Colonic mucosa (tissue), 4 donors: ENCODE results near the gene CCNB2. TPM values are rescaled to one million over a fixed set of nuclear protein-coding genes. Genes with fewer than 3 reads are reported as not detected.

Experiments
- DNase-seq: peaks from one replicate; pipeline ENCODE4 v3.0.0-alpha.2; 2020
- H3K27ac ChIP-seq: fragments of 200-600 bp; one replicate; pipeline ENCODE4 v1.8.0; 2021
- H3K27me3 ChIP-seq: fragments of 200-600 bp; one replicate; pipeline ENCODE4 v1.8.0; 2021
- H3K36me3 ChIP-seq: fragments of 200-600 bp; one replicate; pipeline ENCODE4 v1.8.0; 2021
- H3K4me1 ChIP-seq: fragments of 200-600 bp; one replicate; pipeline ENCODE4 v1.8.0; 2021; ENCODE audit warnings: mild to moderate bottlenecking
- H3K4me3 ChIP-seq: fragments of 200-600 bp; one replicate; pipeline ENCODE4 v1.8.0; 2021
- H3K9ac ChIP-seq, 2 donors: one replicate each; pipeline ENCODE4 v1.7.0; 2013; ENCODE audit warnings: control low read depth in 2 of 2, low read depth in 2 of 2, low read length in 2 of 2
- H3K9me3 ChIP-seq: fragments of 200-600 bp; one replicate; pipeline ENCODE4 v1.8.0; 2021
- intact Hi-C: fragments of 100-400 bp; cut with DNase I; formaldehyde crosslinking; loops from one replicate; pipeline ENCODE4 v1.14.1; 2022
- total RNA-seq, 2 donors: library from RNA; stranded (reverse); fragmentation: NEBNext Ultra II Directional in 1 of 2; extraction: Animal tissue kit (Norgen Biotek cat#: 25700) in 1 of 2; gene quantifications; one replicate each; pipeline ENCODE4 v1.2.1, GENCODE V29; 2021
- TF ChIP-seq, protein P1 (sequence below): fragments of 200-600 bp; IDR thresholded peaks from one replicate; pipeline ENCODE4 v1.8.0; 2022; ENCODE audit warnings: antibody characterized with exemption, mild to moderate bottlenecking
- donor health status: healthy.
- donor health status: DM: no; HTN: no; CAD: no.
- donor health status: DM: no; HTN: no; CAD: no.

CCNB2 gene
- total RNA-seq, 2 donors from 2014 or later: 22.7 to 64.0 TPM

DNA sequence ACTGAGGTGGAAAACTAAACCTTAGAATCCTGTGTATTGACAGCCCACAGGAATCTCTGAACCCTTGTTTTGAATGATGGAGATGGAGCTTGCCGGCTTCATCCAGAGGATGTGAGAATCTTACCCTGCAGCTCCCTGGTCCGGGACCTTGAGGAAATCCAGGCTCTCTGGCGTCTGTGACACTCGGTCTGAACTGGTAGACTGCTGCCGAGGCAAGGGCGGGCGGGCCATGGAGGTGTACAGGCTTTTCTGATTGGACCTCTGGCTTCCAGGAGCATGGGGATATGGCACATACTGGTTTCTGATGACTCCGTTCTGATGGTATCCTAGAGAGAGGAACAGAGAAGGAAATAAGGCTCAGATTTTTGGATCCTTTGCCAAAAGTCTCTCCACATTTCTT is 48.5 kb downstream of the CCNB2 start:
- no peak overlapping the region for H3K9ac ChIP-seq
- H3K27ac ChIP-seq: no peak overlapping the region
- no peaks in the 10 kb centered on the region for H3K27me3 ChIP-seq
- TF ChIP-seq, protein P1, sequence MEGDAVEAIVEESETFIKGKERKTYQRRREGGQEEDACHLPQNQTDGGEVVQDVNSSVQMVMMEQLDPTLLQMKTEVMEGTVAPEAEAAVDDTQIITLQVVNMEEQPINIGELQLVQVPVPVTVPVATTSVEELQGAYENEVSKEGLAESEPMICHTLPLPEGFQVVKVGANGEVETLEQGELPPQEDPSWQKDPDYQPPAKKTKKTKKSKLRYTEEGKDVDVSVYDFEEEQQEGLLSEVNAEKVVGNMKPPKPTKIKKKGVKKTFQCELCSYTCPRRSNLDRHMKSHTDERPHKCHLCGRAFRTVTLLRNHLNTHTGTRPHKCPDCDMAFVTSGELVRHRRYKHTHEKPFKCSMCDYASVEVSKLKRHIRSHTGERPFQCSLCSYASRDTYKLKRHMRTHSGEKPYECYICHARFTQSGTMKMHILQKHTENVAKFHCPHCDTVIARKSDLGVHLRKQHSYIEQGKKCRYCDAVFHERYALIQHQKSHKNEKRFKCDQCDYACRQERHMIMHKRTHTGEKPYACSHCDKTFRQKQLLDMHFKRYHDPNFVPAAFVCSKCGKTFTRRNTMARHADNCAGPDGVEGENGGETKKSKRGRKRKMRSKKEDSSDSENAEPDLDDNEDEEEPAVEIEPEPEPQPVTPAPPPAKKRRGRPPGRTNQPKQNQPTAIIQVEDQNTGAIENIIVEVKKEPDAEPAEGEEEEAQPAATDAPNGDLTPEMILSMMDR: no peak
- intact Hi-C loops: loop anchor here (10.0 kb wide), 1 partner anchor 69 kb away; no protein-coding TSS in a partner anchor
- no peaks in the 10 kb centered on the region for H3K4me1 ChIP-seq
- no peaks in the 10 kb centered on the region for H3K9me3 ChIP-seq
- DNase-seq: no peak
- no peak overlapping the region for H3K4me3 ChIP-seq
- peaks cover 4% of the 10 kb centered on the region for H3K36me3 ChIP-seq

DNA sequence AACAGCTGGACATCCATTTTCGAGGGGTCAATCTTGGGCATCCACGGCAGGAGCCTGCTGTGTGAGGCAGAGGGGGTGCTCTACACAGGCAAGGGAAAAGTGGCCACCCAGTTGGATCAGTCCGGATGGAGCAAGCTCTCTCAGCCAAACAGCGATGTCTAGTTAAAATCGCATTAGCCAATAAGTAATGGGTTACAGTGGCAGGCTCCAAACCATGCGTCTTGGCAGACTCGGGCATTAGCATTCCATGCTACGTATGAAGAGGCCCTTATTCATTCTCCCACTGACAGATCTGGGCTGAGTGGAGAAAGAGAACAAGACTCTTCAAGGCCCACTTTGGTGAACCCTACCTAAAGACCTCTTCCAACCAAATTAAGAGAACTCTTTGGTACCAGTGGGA is 49.3 kb downstream of the CCNB2 start:
- H3K4me1 ChIP-seq: no peaks in the 10 kb centered on the region
- H3K27ac ChIP-seq: no peak overlapping the region
- H3K9me3 ChIP-seq: no peaks in the 10 kb centered on the region
- H3K4me3 ChIP-seq: no peak overlapping the region
- no peak overlapping the region for H3K9ac ChIP-seq
- intact Hi-C loops: loop anchor here (10.0 kb wide), 1 partner anchor 69 kb away; no protein-coding TSS in a partner anchor
- no peaks in the 10 kb centered on the region for H3K27me3 ChIP-seq
- peaks cover 5% of the 10 kb centered on the region for H3K36me3 ChIP-seq
- DNase-seq: no peak
- TF ChIP-seq, protein P1: no peak

DNA sequence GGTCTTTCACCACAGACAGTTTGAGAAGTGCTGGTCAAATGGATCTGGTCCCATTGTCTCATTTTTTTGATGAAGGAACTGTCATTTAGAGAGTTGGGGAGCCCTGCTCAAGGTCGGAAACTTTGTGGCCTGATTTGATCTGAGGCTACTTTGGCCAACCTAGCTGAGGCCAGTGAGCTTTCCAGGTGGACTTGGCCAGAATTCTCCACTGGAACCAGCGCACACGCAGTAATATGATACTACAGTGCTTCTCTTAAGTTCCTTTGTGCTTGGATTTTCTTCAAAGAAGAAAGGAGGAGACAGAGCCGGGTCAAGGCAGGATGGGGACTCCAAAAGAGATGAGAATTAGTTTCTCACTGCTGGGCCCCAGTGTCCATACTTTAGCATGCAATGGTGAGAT is 50.5 kb downstream of the CCNB2 start:
- H3K9ac ChIP-seq: no peak overlapping the region
- no peak overlapping the region for H3K27ac ChIP-seq
- intact Hi-C loops: loop anchor here (10.0 kb wide), 1 partner anchor 71 kb away; no protein-coding TSS in a partner anchor
- TF ChIP-seq, protein P1: no peak
- DNase-seq: no peak
- H3K9me3 ChIP-seq: no peaks in the 10 kb centered on the region
- no peak overlapping the region for H3K4me3 ChIP-seq
- H3K36me3 ChIP-seq: peaks cover 7% of the 10 kb centered on the region
- no peaks in the 10 kb centered on the region for H3K27me3 ChIP-seq
- no peaks in the 10 kb centered on the region for H3K4me1 ChIP-seq

DNA sequence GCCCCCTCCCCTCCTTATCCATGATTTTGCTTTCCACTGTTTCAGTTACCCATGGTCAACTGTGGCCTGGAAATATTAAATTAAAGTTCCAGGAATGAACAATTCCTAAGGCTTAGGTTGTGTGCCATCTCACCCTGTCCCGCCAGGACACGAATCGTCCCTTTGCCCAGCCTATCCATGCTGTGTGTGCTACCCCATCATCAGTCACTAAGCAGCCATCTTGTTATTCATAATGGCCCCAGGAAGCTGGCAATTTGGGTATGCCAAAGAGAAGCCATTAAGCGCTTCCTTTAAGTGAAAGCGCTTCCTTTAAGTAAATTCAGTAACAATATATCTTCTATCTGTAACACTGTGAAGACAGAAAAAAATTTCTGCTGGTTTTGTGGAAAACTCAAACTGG is 52.5 kb downstream of the CCNB2 start:
- H3K9ac ChIP-seq: no peak overlapping the region
- TF ChIP-seq, protein P1: no peak
- H3K36me3 ChIP-seq: peaks cover 7% of the 10 kb centered on the region
- no peaks in the 10 kb centered on the region for H3K4me1 ChIP-seq
- H3K27ac ChIP-seq: no peak overlapping the region
- no peak for DNase-seq
- H3K27me3 ChIP-seq: no peaks in the 10 kb centered on the region
- intact Hi-C loops: loop anchor here (10.0 kb wide), 1 partner anchor 73 kb away; no protein-coding TSS in a partner anchor
- H3K9me3 ChIP-seq: no peaks in the 10 kb centered on the region
- no peak overlapping the region for H3K4me3 ChIP-seq

DNA sequence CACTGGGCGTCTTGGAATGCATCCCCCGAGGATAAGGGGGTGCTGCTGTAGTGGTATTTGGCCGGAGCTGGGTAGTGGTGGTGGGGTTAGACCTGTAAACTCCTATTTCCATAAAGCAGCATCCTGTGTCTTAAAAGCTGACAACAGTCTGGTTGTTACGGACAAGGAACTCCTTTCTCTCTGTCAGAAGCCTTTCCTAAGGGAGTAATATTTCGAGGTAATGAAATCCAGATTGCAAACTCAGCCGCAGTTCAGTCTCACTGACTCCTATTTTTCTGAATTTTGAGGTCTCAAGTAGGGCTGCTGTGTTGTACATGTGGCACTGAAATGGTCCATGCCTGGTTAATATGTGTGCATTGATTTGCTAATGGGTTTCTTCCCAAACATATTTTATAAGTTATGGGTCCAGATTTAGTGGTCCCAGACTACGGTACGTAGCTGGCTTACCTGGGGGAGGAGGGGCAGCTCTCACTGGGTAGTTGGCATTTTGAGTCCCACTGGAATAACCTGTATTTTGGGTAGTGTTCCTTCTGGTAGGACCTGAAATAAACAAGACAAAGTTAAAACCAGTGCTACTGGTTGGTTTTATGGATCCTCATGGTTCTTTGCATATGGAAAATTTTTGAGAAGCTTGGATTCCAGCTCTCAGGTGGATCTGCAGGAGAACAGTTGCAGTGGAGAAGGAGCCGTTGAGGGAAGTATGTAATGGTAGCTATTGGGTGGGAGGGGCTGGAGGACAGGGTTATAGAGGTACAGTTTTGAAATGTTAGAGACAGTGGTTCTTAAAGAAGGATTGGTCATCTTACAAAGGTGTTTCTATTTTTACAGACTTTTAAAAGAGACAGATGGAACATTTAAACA is 53.1 kb downstream of the CCNB2 start:
- H3K36me3 ChIP-seq: peaks cover 7% of the 10 kb centered on the region

More for the DNA sequence above, 53.1 kb downstream of the CCNB2 start:
- DNase-seq: no peak
- H3K4me3 ChIP-seq: no peak overlapping the region
- H3K9me3 ChIP-seq: no peaks in the 10 kb centered on the region
- no peak overlapping the region for H3K9ac ChIP-seq
- no peaks in the 10 kb centered on the region for H3K27me3 ChIP-seq
- H3K27ac ChIP-seq: no peak overlapping the region
- intact Hi-C loops: loop anchor here (10.0 kb wide), 1 partner anchor 73 kb away; no protein-coding TSS in a partner anchor
- TF ChIP-seq, protein P1: no peak
- no peaks in the 10 kb centered on the region for H3K4me1 ChIP-seq
